Measurements from ENCODE around the gene MT1G. TPM values are rescaled to one million over a fixed set of nuclear protein-coding genes. Genes with fewer than 3 reads are reported as not detected.
A peak's percentile ranks its signal among the peaks of the same experiment; 100 is the strongest.

MT1G gene
- total RNA-seq, 4 donors from 2014 or later = 35.9 to 117 (median 62.7) TPM

GRCh38 chr16:56617212-56618085, 50.4 kb downstream of the MT1G start:
- DNase-seq (ENCODE audit: low spot score in 2 of 2) = no peak
- Histone ChIP-seq H3K9me3 (no peaks in the 10 kb centered on the region), H3K36me3 (no peaks in the 10 kb centered on the region), H3K4me1 (peaks cover 15% of the 10 kb centered on the region), H3K4me3 (peak overlapping the region; percentile 44), H3K27me3 (no peaks in the 10 kb centered on the region), H3K27ac (peak overlapping the region; percentile 35)
- WGBS = 14% methylated on average over 25 of the region's 41 CpGs
- TF ChIP-seq POLR2AphosphoS5 (IDR thresholded peaks at IDR 0.05) (peak in 1 of 3 donors; percentile 45), CTCF (IDR thresholded peaks at IDR 0.05) (no peak), EP300 (IDR thresholded peaks at IDR 0.05) (no peak)

Other genes with a start within 250 kb of the MT1G start
- gene AMFR, start 242.5 kb downstream of the MT1G start, total RNA-seq = 100 to 1,000 TPM; 110 to 130 (median 126) TPM
- gene NUDT21, start 216.7 kb downstream of the MT1G start, total RNA-seq = 10 to 100 TPM; 36.9 to 49.8 (median 39.9) TPM
- 10 to 100 TPM; 23.8 to 31.9 (median 25.8) TPM for gene OGFOD1, start 216.5 kb downstream of the MT1G start, total RNA-seq
- 100 to 1,000 TPM in 2 of 4 donors, 10 to 100 TPM in 2; 79.2 to 237 (median 99.2) TPM for gene BBS2, start 148.0 kb downstream of the MT1G start, total RNA-seq
- 1,000 to 10,000 TPM in 1 of 4 donors, 100 to 1,000 TPM in 2, not detected in 1; 113 to 1,552 (median 179) TPM for gene MT4, start 103.0 kb downstream of the MT1G start, total RNA-seq
- gene MT3, start 78.5 kb downstream of the MT1G start, total RNA-seq = not detected
- 1,000 to 10,000 TPM in 1 of 4 donors, 100 to 1,000 TPM in 3; 375 to 1,014 (median 463) TPM for gene MT2A, start 59.5 kb downstream of the MT1G start, total RNA-seq
- gene MT1E, start 42.3 kb downstream of the MT1G start, total RNA-seq = 1,000 to 10,000 TPM in 1 of 4 donors, 100 to 1,000 TPM in 3; 454 to 1,259 (median 584) TPM
- gene MT1M, start 35.4 kb downstream of the MT1G start, total RNA-seq = 10 to 100 TPM; 13.6 to 41.7 (median 20.5) TPM
- 10 to 100 TPM in 3 of 4 donors, 1 to 10 TPM in 1; 5.2 to 93.7 (median 29.4) TPM for gene MT1A, start 29.4 kb downstream of the MT1G start, total RNA-seq
- gene MT1B, start 16.2 kb downstream of the MT1G start, total RNA-seq = not detected
- 10 to 100 TPM in 3 of 4 donors, 1 to 10 TPM in 1; 5.6 to 16.6 (median 12.9) TPM for gene MT1F, start 10.1 kb downstream of the MT1G start, total RNA-seq
- gene MT1H, start 1.7 kb upstream of the MT1G start, total RNA-seq = 10 to 100 TPM in 2 of 4 donors, 1 to 10 TPM in 2; 1.9 to 23.9 (median 11.9) TPM
- 1,000 to 10,000 TPM; 2,588 to 6,426 (median 4,304) TPM for gene MT1X, start 14.4 kb upstream of the MT1G start, total RNA-seq
- gene NUP93, start 62.1 kb upstream of the MT1G start, total RNA-seq = 10 to 100 TPM; 27.9 to 56.6 (median 44.1) TPM
- gene SLC12A3, start 197.1 kb upstream of the MT1G start, total RNA-seq = under 1 TPM in 1 of 4 donors, not detected in 3; 0.13 TPM